A549 (cell line): ENCODE data around the gene FXYD2. TPM values are rescaled to one million over a fixed set of nuclear protein-coding genes. Genes with fewer than 3 reads are reported as not detected.

Experiments
- ATAC-seq, 2 experiments: fragments of 200-7000 bp in 1 of 2; fragments of >200 bp in 1 of 2; cut with Nextera tagmentation in 1 of 2; cut with Tn5 transposase in 1 of 2; 3 replicates each; pipeline versions ENCODE4 v1.8.0 to v1.9.1; 2018 to 2020; ENCODE audit warnings: mild to moderate bottlenecking in 1 of 2, moderate library complexity in 1 of 2
- CTCF ChIA-PET: fragments of 300-600 bp; sonication (Branson Sonifier 250); formaldehyde crosslinking; extraction: SDS; loops from one replicate; lab custom pipeline; 2021; ENCODE audit warnings: antibody characterized with exemption, inconsistent platforms; lab: Yijun Ruan, JAX
- POLR2A ChIA-PET: fragments of 350-600 bp; formaldehyde crosslinking; extraction: SDS; loops from one replicate; lab custom pipeline; 2021; ENCODE audit warnings: antibody characterized with exemption, inconsistent platforms; lab: Yijun Ruan, JAX
- DNase-seq, 2 experiments: peaks; one replicate each; pipeline versions ENCODE4 v3.0.0 to v3.0.0-alpha.2; 2011 to 2016; ENCODE audit warnings: low read depth in 1 of 2, low spot score in 1 of 2
- FAIRE-seq: peaks from 2 replicates; lab custom pipeline; 2011; peaks lifted over from hg19 to GRCh38; lab: Jason Lieb, UNC
- H3K27ac ChIP-seq, 2 experiments: fragments of >200 bp; sonication (Bioruptor Twin); formaldehyde crosslinking; 3 replicates each; pipeline ENCODE4 v1.5.1; 2016 to 2017
- H3K4me1 ChIP-seq: fragments of >200 bp; sonication (Bioruptor Twin); formaldehyde crosslinking; 3 replicates; pipeline ENCODE4 v1.6.1; 2016
- H3K4me2 ChIP-seq: fragments of >200 bp; sonication (Bioruptor Twin); formaldehyde crosslinking; 3 replicates; pipeline ENCODE4 v1.6.1; 2016
- H3K4me3 ChIP-seq: fragments of >200 bp; sonication (Bioruptor Twin); formaldehyde crosslinking; 3 replicates; pipeline ENCODE4 v1.5.1; 2016
- H3K9me3 ChIP-seq: fragments of >200 bp; sonication (Bioruptor Twin); formaldehyde crosslinking; 3 replicates; pipeline ENCODE4 v1.6.1; 2016
- ATOH8 ChIP-seq: fragments of 250-450 bp; sonication (Bioruptor Pico); IDR thresholded peaks from 2 replicates; pipeline ENCODE4 v1.5.0; 2020; ENCODE audit warnings: low read depth, mild to moderate bottlenecking, moderate library complexity
- BHLHE40 ChIP-seq: IDR thresholded peaks from 2 replicates; pipeline ENCODE4 v1.6.1; 2012; ENCODE audit warnings: low read depth, low read length, inconsistent platforms
- CBX8 ChIP-seq: fragments of 200-600 bp; sonication (generic); IDR thresholded peaks from 2 replicates; pipeline ENCODE4 v1.6.1; 2016
- CHD4 ChIP-seq: fragments of 200-600 bp; sonication (generic); IDR thresholded peaks from 2 replicates; pipeline ENCODE4 v1.6.1; 2016; ENCODE audit warnings: antibody characterized with exemption, mild to moderate bottlenecking, borderline replicate concordance
- ELK1 ChIP-seq: fragments of 150-350 bp; IDR thresholded peaks from 2 replicates; pipeline ENCODE4 v1.6.1; 2014; ENCODE audit warnings: low read depth, mild to moderate bottlenecking, low read length
- FOXS1 ChIP-seq: fragments of 250-450 bp; sonication (Bioruptor Pico); IDR thresholded peaks from 2 replicates; pipeline ENCODE4 v1.5.0; 2020; ENCODE audit warnings: mild to moderate bottlenecking, moderate library complexity
- GATA3 ChIP-seq: IDR thresholded peaks from 2 replicates; pipeline ENCODE4 v1.6.1; 2012; ENCODE audit warnings: borderline replicate concordance
- HDAC2 ChIP-seq: fragments of 200-600 bp; sonication (generic); IDR thresholded peaks from 2 replicates; pipeline ENCODE4 v1.6.1; 2016
- HMGXB4 ChIP-seq: fragments of 250-450 bp; sonication (Bioruptor Pico); IDR thresholded peaks from 2 replicates; pipeline ENCODE4 v1.5.0; 2021; ENCODE audit warnings: mild to moderate bottlenecking, moderate library complexity, borderline replicate concordance
- HOXB13 ChIP-seq: fragments of 250-450 bp; sonication (Bioruptor Pico); IDR thresholded peaks from 2 replicates; pipeline ENCODE4 v1.5.0; 2020; ENCODE audit warnings: low read depth, mild to moderate bottlenecking, moderate library complexity
- HOXB5 ChIP-seq: fragments of 250-450 bp; sonication (Bioruptor Pico); IDR thresholded peaks from 2 replicates; pipeline ENCODE4 v1.5.0; 2020; ENCODE audit warnings: mild to moderate bottlenecking, moderate library complexity
- KDM1A ChIP-seq: fragments of 200-600 bp; sonication (generic); IDR thresholded peaks from 2 replicates; pipeline ENCODE4 v1.6.1; 2016; ENCODE audit warnings: low read depth, mild to moderate bottlenecking
- NR3C1 ChIP-seq: fragments of >200 bp; sonication (Bioruptor Twin); formaldehyde crosslinking; IDR thresholded peaks from 3 replicates; pipeline ENCODE4 v1.6.1; 2017
- PHF8 ChIP-seq: fragments of 200-600 bp; sonication (generic); IDR thresholded peaks from 2 replicates; pipeline ENCODE4 v1.6.1; 2016; ENCODE audit warnings: low read depth, mild to moderate bottlenecking, antibody characterized with exemption, moderate library complexity, borderline replicate concordance
- POLR2A ChIP-seq: IDR thresholded peaks from 2 replicates; pipeline ENCODE4 v1.6.1; 2012; ENCODE audit warnings: mild to moderate bottlenecking, low read length
- RARB ChIP-seq: fragments of 250-450 bp; sonication (Bioruptor Pico); IDR thresholded peaks from 2 replicates; pipeline ENCODE4 v1.8.0; 2021; ENCODE audit warnings: mild to moderate bottlenecking, moderate library complexity
- RNF2 ChIP-seq: fragments of 200-600 bp; sonication (generic); IDR thresholded peaks from 2 replicates; pipeline ENCODE4 v1.6.1; 2016; ENCODE audit warnings: low read depth, mild to moderate bottlenecking, antibody characterized with exemption, moderate library complexity, borderline replicate concordance
- USF2 ChIP-seq: fragments of 450-650 bp; IDR thresholded peaks from 2 replicates; pipeline ENCODE4 v1.6.1; 2014; ENCODE audit warnings: antibody characterized with exemption
- ZSCAN20 ChIP-seq: fragments of 250-450 bp; sonication (Bioruptor Pico); IDR thresholded peaks from 2 replicates; pipeline ENCODE4 v1.8.0; 2022; ENCODE audit warnings: mild to moderate bottlenecking, moderate library complexity
- WGBS: methylation state at CpG from one replicate; pipeline ENCODE4 v1.1.6; 2017; ENCODE audit errors: missing lambda C conversion rate; 5-methylcytosine and 5-hydroxymethylcytosine counted together
- polyA plus RNA-seq, 4 experiments: library from polyadenylated mRNA; depleted of rRNA in 3 of 4; stranded (reverse); fragments of >200 nt; fragmentation: RNase III in 1 of 4; extraction: RNeasy Plus Mini Kit Qiagen cat#74134 plus additional on column Dnase treatment in 1 of 4; gene quantifications; 2 replicates in 3 of 4; 3 replicates in 1 of 4; pipeline ENCODE4 v1.2.3, GENCODE V29; 2011 to 2017

FXYD2 gene
- polyA plus RNA-seq, 2 of the 4 experiments (the other 2 are of a cell fraction), result 25.9 to 55.6 TPM

- TF ChIP-seq RNF2 (no peak), CBX8 (no peak), POLR2A (no peak), BHLHE40 (no peak), KDM1A (no peak), HOXB5 (CRISPR knock-in tag) (no peak), PHF8 (no peak), NR3C1 (no peak), HDAC2 (no peak)
Observed at GRCh38 chr11:117771197-117771596, 53.3 kb downstream of the FXYD2 start (continued).

- no peaks in the 10 kb centered on the region for H3K4me1 ChIP-seq
- DNase-seq, result no peak
- POLR2A ChIA-PET, result no interaction called here
- no peaks in the 10 kb centered on the region for H3K9me3 ChIP-seq
- WGBS, result 78% methylated on average over 3 of the region's 4 CpGs
- H3K4me2 ChIP-seq, result no peak overlapping the region
- H3K4me3 ChIP-seq, result no peak overlapping the region
- CTCF ChIA-PET, result no interaction called here
- no peak for FAIRE-seq
- H3K27ac ChIP-seq, result no peak overlapping the region
- TF ChIP-seq ATOH8 (CRISPR knock-in tag) (no peak), RARB (CRISPR knock-in tag) (no peak), USF2 (no peak), ZSCAN20 (CRISPR knock-in tag) (no peak), POLR2A (no peak), GATA3 (no peak), HOXB13 (CRISPR knock-in tag) (no peak), ELK1 (no peak), CHD4 (no peak), FOXS1 (no peak), HMGXB4 (CRISPR knock-in tag) (no peak), HOXB5 (CRISPR knock-in tag) (no peak)
- TF ChIP-seq, all 56 proteins: peak for 0
- no peak for ATAC-seq
Observed at GRCh38 chr11:117770061-117770460, 54.5 kb downstream of the FXYD2 start.

Other genes starting within 250 kb of the FXYD2 start
- 0.22 and 0.31 TPM in 2 replicates for gene DSCAML1, start 27.5 kb downstream of the FXYD2 start, polyA plus RNA-seq (2011; rRNA removed)
- 0.12 to 0.13 TPM (median 0.12 TPM) in 3 replicates for gene DSCAML1, start 27.5 kb downstream of the FXYD2 start, polyA plus RNA-seq (2017; fragmentation: RNase III; extraction: RNeasy Plus Mini Kit Qiagen cat#74134 plus additional on column Dnase treatment)
- 0.49 and 0.57 TPM in 2 replicates for gene FXYD6, start 51.9 kb upstream of the FXYD2 start, polyA plus RNA-seq (2011; rRNA removed)
- gene FXYD6, start 51.9 kb upstream of the FXYD2 start, polyA plus RNA-seq (2017; fragmentation: RNase III; extraction: RNeasy Plus Mini Kit Qiagen cat#74134 plus additional on column Dnase treatment), result 0.10 to 0.26 TPM (median 0.24 TPM) in 3 replicates
- gene TMPRSS13, start 104.7 kb upstream of the FXYD2 start, polyA plus RNA-seq (2011; rRNA removed), result not detected in 2 replicates
- not detected in 3 replicates for gene TMPRSS13, start 104.7 kb upstream of the FXYD2 start, polyA plus RNA-seq (2017; fragmentation: RNase III; extraction: RNeasy Plus Mini Kit Qiagen cat#74134 plus additional on column Dnase treatment)
- gene IL10RA, start 161.7 kb upstream of the FXYD2 start, polyA plus RNA-seq (2011; rRNA removed), result 0.16 and 0.17 TPM in 2 replicates
- 0.03 TPM in 1 of 3 replicates, not detected in the others for gene IL10RA, start 161.7 kb upstream of the FXYD2 start, polyA plus RNA-seq (2017; fragmentation: RNase III; extraction: RNeasy Plus Mini Kit Qiagen cat#74134 plus additional on column Dnase treatment)